ENCODE data around the gene APOO.

APOO gene

DNA sequence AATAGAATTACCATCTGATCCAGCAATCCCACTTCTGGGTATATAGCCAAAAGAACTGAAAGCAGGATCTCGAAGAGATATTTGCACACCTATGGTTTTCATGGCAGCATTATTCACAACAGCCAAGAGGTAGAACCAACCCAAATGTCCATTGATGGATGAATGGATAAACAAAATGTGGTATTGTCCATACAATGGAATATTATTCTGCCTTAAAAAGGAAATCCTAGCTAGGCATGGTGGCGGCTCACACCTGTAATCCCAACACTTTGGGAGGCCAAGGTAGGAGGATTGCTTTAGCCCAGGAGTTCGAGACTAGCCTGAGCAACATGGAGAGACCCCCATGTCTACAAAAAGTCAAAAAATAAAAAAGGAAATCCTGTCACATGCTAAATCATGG lies 97.5 kb downstream of the APOO start:
- Histone ChIP-seq H3K4me1 (ENCODE audit: control insufficient read depth, insufficient read depth, low read length) (no peaks in the 10 kb centered on the region), H3K9me3 (ENCODE audit: control insufficient read depth, low read length) (no peaks in the 10 kb centered on the region), H3K36me3 (ENCODE audit: control insufficient read depth, insufficient read depth, low read length) (no peaks in the 10 kb centered on the region), H3K27me3 (ENCODE audit: control insufficient read depth, insufficient read depth, low read length, poor library complexity, severe bottlenecking) (no peaks in the 10 kb centered on the region), H3K27ac (ENCODE audit: insufficient read depth, low read depth, low read length, poor library complexity, severe bottlenecking) (no peak overlapping the region), H3K4me3 (ENCODE audit: insufficient read depth, low read depth, low read length) (no peak overlapping the region)
- 86 to 88% methylated on average over 3 of the region's 3 CpGs for WGBS, 2 experiments

DNA sequence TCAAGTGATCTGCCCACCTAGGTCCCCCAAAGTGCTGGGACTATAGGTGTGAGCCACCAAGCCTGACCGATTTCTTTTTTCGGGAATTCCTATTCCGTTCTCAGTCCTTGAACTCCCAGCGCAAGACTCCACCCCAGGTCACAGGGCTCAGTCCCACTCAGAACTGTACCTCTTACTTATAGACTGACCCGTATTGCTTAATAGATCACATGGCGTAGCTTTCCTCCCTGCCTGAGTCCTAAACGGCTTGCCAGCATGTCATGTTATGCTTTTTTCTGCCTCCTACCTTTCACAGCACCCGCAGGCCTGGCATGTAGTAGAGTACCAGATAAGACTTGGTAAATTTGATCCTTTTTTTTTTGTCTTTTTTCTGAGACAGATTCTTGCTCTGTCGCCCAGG lies 102.3 kb downstream of the APOO start:
- H3K9me3 ChIP-seq (ENCODE audit: control insufficient read depth, low read length) = no peaks in the 10 kb centered on the region
- 93 to 96% methylated on average over 9 of the region's 9 CpGs for whole genome bisulfite sequencing, 2 experiments
- H3K27ac ChIP-seq (ENCODE audit: insufficient read depth, low read depth, low read length, poor library complexity, severe bottlenecking) = no peak overlapping the region
- H3K4me1 ChIP-seq (ENCODE audit: control insufficient read depth, insufficient read depth, low read length) = no peaks in the 10 kb centered on the region
- H3K4me3 ChIP-seq (ENCODE audit: insufficient read depth, low read depth, low read length) = no peak overlapping the region
- H3K36me3 ChIP-seq (ENCODE audit: control insufficient read depth, insufficient read depth, low read length) = no peaks in the 10 kb centered on the region
- H3K27me3 ChIP-seq (ENCODE audit: control insufficient read depth, insufficient read depth, low read length, poor library complexity, severe bottlenecking) = no peaks in the 10 kb centered on the region

- no peaks in the 10 kb centered on the region for H3K36me3 ChIP-seq (ENCODE audit: control insufficient read depth, insufficient read depth, low read length)
- H3K4me1 ChIP-seq (ENCODE audit: control insufficient read depth, insufficient read depth, low read length) = no peaks in the 10 kb centered on the region
- H3K27ac ChIP-seq (ENCODE audit: insufficient read depth, low read depth, low read length, poor library complexity, severe bottlenecking) = no peak overlapping the region
- 94 to 98% methylated on average over 3 of the region's 3 CpGs for WGBS, 2 experiments
- H3K9me3 ChIP-seq (ENCODE audit: control insufficient read depth, low read length) = no peaks in the 10 kb centered on the region
- H3K4me3 ChIP-seq (ENCODE audit: insufficient read depth, low read depth, low read length) = no peak overlapping the region
- no peaks in the 10 kb centered on the region for H3K27me3 ChIP-seq (ENCODE audit: control insufficient read depth, insufficient read depth, low read length, poor library complexity, severe bottlenecking)
These were observed 103.2 kb downstream of the APOO start for GRCh38 chrX:23804578-23804977.

GRCh38 chrX:23803931-23804381 lies 103.8 kb downstream of the APOO start:
- no peak overlapping the region for H3K27ac ChIP-seq (ENCODE audit: insufficient read depth, low read depth, low read length, poor library complexity, severe bottlenecking)
- H3K36me3 ChIP-seq (ENCODE audit: control insufficient read depth, insufficient read depth, low read length) = no peaks in the 10 kb centered on the region
- WGBS, 2 experiments = 89 to 91% methylated on average over 5 of the region's 5 CpGs
- H3K4me3 ChIP-seq (ENCODE audit: insufficient read depth, low read depth, low read length) = no peak overlapping the region
- no peaks in the 10 kb centered on the region for H3K27me3 ChIP-seq (ENCODE audit: control insufficient read depth, insufficient read depth, low read length, poor library complexity, severe bottlenecking)
- no peaks in the 10 kb centered on the region for H3K9me3 ChIP-seq (ENCODE audit: control insufficient read depth, low read length)
- no peaks in the 10 kb centered on the region for H3K4me1 ChIP-seq (ENCODE audit: control insufficient read depth, insufficient read depth, low read length)

- Histone ChIP-seq H3K27ac (ENCODE audit: insufficient read depth, low read depth, low read length, poor library complexity, severe bottlenecking) (no peak overlapping the region), H3K27me3 (ENCODE audit: control insufficient read depth, insufficient read depth, low read length, poor library complexity, severe bottlenecking) (no peaks in the 10 kb centered on the region), H3K4me3 (ENCODE audit: insufficient read depth, low read depth, low read length) (no peak overlapping the region), H3K4me1 (ENCODE audit: control insufficient read depth, insufficient read depth, low read length) (no peaks in the 10 kb centered on the region), H3K9me3 (ENCODE audit: control insufficient read depth, low read length) (no peaks in the 10 kb centered on the region), H3K36me3 (ENCODE audit: control insufficient read depth, insufficient read depth, low read length) (no peaks in the 10 kb centered on the region)
- WGBS, 2 experiments = 86 to 90% methylated on average over 2 to 3 of the region's 5 CpGs
These were observed 105.3 kb downstream of the APOO start for GRCh38 chrX:23802431-23802830.

GRCh38 chrX:23799469-23800065 lies 108.2 kb downstream of the APOO start:
- Histone ChIP-seq H3K9me3 (ENCODE audit: control insufficient read depth, low read length) (no peaks in the 10 kb centered on the region), H3K36me3 (ENCODE audit: control insufficient read depth, insufficient read depth, low read length) (no peaks in the 10 kb centered on the region), H3K4me1 (ENCODE audit: control insufficient read depth, insufficient read depth, low read length) (no peaks in the 10 kb centered on the region), H3K27ac (ENCODE audit: insufficient read depth, low read depth, low read length, poor library complexity, severe bottlenecking) (no peak overlapping the region), H3K4me3 (ENCODE audit: insufficient read depth, low read depth, low read length) (no peak overlapping the region), H3K27me3 (ENCODE audit: control insufficient read depth, insufficient read depth, low read length, poor library complexity, severe bottlenecking) (no peaks in the 10 kb centered on the region)
- WGBS, 2 experiments = 89 to 96% methylated on average over 3 to 6 of the region's 6 CpGs

DNA sequence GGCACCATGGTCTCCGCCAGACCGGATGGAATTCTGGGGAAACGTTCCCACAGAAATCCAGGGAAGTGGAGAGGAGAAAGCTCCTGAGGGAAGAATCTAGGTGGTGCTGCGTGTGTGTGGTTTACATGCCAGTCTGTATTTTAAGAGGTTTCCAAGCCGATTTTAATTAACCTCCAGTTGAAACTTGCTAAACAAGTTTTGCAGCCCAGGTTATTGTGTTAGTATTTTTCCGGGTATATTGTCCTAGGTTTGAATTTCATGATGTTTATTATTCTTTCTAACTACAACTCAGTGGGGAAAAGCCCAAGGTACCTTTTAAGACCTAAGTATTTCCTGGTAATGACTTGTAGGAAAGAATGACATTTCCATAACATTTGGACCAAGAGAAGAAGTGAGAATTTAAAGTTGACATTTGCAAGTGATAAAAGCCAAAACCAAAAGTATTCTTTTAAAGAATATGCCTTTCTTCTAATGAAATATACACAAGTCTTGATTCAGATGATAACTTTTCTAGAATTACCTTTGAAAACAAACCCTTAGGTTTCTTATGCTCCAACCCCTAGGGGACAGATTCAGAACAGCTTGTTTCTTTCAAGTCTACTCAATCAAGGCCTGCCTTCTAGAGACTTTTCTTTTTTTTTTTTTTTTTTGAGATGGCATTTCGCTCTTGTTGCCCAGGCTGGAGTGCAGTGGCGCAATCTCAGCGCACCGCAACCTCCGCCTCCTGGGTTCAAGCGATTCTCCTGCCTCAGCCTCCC lies 110.2 kb downstream of the APOO start:
- WGBS, 2 experiments = 90 to 91% methylated on average over 11 of the region's 12 CpGs
- no peak overlapping the region for H3K4me3 ChIP-seq (ENCODE audit: insufficient read depth, low read depth, low read length)
- H3K4me1 ChIP-seq (ENCODE audit: control insufficient read depth, insufficient read depth, low read length) = no peaks in the 10 kb centered on the region
- no peaks in the 10 kb centered on the region for H3K27me3 ChIP-seq (ENCODE audit: control insufficient read depth, insufficient read depth, low read length, poor library complexity, severe bottlenecking)
- H3K27ac ChIP-seq (ENCODE audit: insufficient read depth, low read depth, low read length, poor library complexity, severe bottlenecking) = no peak overlapping the region
- no peaks in the 10 kb centered on the region for H3K36me3 ChIP-seq (ENCODE audit: control insufficient read depth, insufficient read depth, low read length)
- H3K9me3 ChIP-seq (ENCODE audit: control insufficient read depth, low read length) = no peaks in the 10 kb centered on the region

DNA sequence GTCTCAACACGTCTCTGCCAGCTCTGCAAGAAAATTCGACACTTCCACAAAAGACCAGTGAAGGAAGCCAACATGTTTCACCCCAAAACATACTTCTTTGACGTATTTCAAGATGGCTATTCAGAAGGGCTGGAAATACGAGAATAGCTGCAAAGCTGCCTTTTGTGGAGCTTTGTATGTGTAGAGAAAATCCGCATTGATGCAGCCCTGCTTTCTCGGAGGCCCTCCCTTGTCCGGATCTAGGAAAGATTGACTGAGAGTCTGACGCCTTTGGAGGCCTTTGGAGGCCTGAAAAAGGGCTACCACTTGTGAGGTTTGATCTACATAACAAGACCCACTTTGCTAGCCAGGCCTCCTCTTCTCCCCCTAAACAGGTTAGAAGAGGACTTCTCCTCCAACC lies 112.5 kb downstream of the APOO start:
- Histone ChIP-seq H3K9me3 (ENCODE audit: control insufficient read depth, low read length) (no peaks in the 10 kb centered on the region), H3K27ac (ENCODE audit: insufficient read depth, low read depth, low read length, poor library complexity, severe bottlenecking) (no peak overlapping the region), H3K4me1 (ENCODE audit: control insufficient read depth, insufficient read depth, low read length) (no peaks in the 10 kb centered on the region), H3K27me3 (ENCODE audit: control insufficient read depth, insufficient read depth, low read length, poor library complexity, severe bottlenecking) (no peaks in the 10 kb centered on the region), H3K4me3 (ENCODE audit: insufficient read depth, low read depth, low read length) (no peak overlapping the region), H3K36me3 (ENCODE audit: control insufficient read depth, insufficient read depth, low read length) (no peaks in the 10 kb centered on the region)
- WGBS, 2 experiments = 63 to 70% methylated on average over 8 of the region's 8 CpGs

GRCh38 chrX:23792861-23793553 lies 114.7 kb downstream of the APOO start:
- H3K36me3 ChIP-seq (ENCODE audit: control insufficient read depth, insufficient read depth, low read length) = no peaks in the 10 kb centered on the region
- H3K4me3 ChIP-seq (ENCODE audit: insufficient read depth, low read depth, low read length) = no peak overlapping the region
- H3K9me3 ChIP-seq (ENCODE audit: control insufficient read depth, low read length) = no peaks in the 10 kb centered on the region
- no peaks in the 10 kb centered on the region for H3K27me3 ChIP-seq (ENCODE audit: control insufficient read depth, insufficient read depth, low read length, poor library complexity, severe bottlenecking)
- H3K4me1 ChIP-seq (ENCODE audit: control insufficient read depth, insufficient read depth, low read length) = no peaks in the 10 kb centered on the region
- H3K27ac ChIP-seq (ENCODE audit: insufficient read depth, low read depth, low read length, poor library complexity, severe bottlenecking) = no peak overlapping the region
- WGBS, 2 experiments = 63 to 68% methylated on average over 6 of the region's 6 CpGs

- Histone ChIP-seq H3K4me1 (ENCODE audit: control insufficient read depth, insufficient read depth, low read length) (no peaks in the 10 kb centered on the region), H3K36me3 (ENCODE audit: control insufficient read depth, insufficient read depth, low read length) (no peaks in the 10 kb centered on the region), H3K9me3 (ENCODE audit: control insufficient read depth, low read length) (no peaks in the 10 kb centered on the region), H3K27ac (ENCODE audit: insufficient read depth, low read depth, low read length, poor library complexity, severe bottlenecking) (no peak overlapping the region), H3K27me3 (ENCODE audit: control insufficient read depth, insufficient read depth, low read length, poor library complexity, severe bottlenecking) (no peaks in the 10 kb centered on the region), H3K4me3 (ENCODE audit: insufficient read depth, low read depth, low read length) (no peak overlapping the region)
- 92 to 97% methylated on average over 9 of the region's 11 CpGs for WGBS, 2 experiments
These were observed 117.6 kb downstream of the APOO start for GRCh38 chrX:23790155-23790497.
